ENCODE results near the gene SETBP1. TPM values are rescaled to one million over a fixed set of nuclear protein-coding genes. Genes with fewer than 3 reads are reported as not detected.

The SETBP1 gene
- total RNA-seq, 1 experiment from 2014 or later = 4.0 TPM

DNA sequence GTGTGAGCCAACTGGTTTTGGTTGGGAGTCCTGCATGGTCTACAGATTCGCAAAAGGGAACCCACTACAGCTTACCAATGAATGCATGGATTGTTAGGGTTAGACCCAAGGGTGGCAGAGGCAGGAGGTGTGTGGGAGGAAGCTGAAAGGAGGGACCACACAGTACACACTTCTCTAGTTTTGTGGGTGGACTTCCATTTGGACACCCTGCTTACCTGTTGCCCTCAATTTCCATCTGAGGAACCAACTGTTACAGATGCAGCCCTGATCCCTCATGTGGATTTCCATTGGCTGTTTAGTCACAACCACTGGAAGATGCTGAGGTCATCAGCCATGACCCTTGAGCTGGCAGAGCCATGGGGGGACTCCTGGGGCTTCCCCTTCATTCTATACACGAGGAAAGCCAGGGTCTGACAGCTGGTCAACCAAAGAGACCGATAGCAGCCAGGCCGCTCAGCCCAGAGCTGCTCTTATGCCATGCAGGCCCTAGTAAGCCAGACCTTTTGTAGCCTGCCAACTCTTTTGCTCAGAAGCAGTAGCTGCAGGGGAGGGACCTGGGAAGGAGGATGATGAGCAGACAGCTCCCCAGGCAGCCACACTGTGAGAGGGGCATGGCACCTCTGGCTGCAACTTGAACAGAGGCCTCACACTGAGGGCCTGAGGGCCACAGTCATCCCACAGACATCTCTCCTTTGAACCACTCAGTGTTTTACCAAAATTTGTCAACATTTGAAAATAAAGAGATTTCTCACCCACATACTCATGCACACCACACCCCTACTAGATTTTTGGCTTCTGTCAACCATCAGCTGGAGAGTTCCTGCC is 162.1 kb downstream of the SETBP1 start:
- DNase-seq = no peak
- H3K4me1 Mint-ChIP-seq (ENCODE audit: low read depth, unreplicated experiment) = peaks cover 14% of the 10 kb centered on the region
- no peaks in the 10 kb centered on the region for H3K9me3 Mint-ChIP-seq (ENCODE audit: unreplicated experiment)
- no peaks in the 10 kb centered on the region for H3K36me3 Mint-ChIP-seq (ENCODE audit: insufficient read depth, unreplicated experiment)
- CTCF ChIA-PET = no interaction called here
- H3K4me1 ChIP-seq = no peaks in the 10 kb centered on the region
- POLR2A ChIA-PET = no interaction called here
- intact Hi-C loops (cut with micrococcal nuclease; ENCODE audit: unreplicated experiment) = no loop called here
- H3K27me3 ChIP-seq (replicated peaks; ENCODE audit: control insufficient read depth, insufficient read depth, low read length) = no peaks in the 10 kb centered on the region
- TF ChIP-seq, protein P1, sequence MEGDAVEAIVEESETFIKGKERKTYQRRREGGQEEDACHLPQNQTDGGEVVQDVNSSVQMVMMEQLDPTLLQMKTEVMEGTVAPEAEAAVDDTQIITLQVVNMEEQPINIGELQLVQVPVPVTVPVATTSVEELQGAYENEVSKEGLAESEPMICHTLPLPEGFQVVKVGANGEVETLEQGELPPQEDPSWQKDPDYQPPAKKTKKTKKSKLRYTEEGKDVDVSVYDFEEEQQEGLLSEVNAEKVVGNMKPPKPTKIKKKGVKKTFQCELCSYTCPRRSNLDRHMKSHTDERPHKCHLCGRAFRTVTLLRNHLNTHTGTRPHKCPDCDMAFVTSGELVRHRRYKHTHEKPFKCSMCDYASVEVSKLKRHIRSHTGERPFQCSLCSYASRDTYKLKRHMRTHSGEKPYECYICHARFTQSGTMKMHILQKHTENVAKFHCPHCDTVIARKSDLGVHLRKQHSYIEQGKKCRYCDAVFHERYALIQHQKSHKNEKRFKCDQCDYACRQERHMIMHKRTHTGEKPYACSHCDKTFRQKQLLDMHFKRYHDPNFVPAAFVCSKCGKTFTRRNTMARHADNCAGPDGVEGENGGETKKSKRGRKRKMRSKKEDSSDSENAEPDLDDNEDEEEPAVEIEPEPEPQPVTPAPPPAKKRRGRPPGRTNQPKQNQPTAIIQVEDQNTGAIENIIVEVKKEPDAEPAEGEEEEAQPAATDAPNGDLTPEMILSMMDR (IDR thresholded peaks at IDR 0.05; ENCODE audit: insufficient read depth in 1 of 2, low read depth in 1 of 2, low read length in 1 of 2, severe bottlenecking in 1 of 2, unreplicated experiment in 1 of 2) = no peak
- no peak overlapping the region for H3K27ac Mint-ChIP-seq (ENCODE audit: unreplicated experiment)
- H3K4me3 Mint-ChIP-seq (ENCODE audit: unreplicated experiment) = no peak overlapping the region
- no TSS peak for BruUV-seq (replicated peaks)
- H3K27me3 Mint-ChIP-seq (ENCODE audit: insufficient read depth, unreplicated experiment) = no peaks in the 10 kb centered on the region
- H3K36me3 ChIP-seq (ENCODE audit: control insufficient read depth, insufficient read depth, low read length) = no peaks in the 10 kb centered on the region
- no peaks in the 10 kb centered on the region for H3K9me3 ChIP-seq
- no peak overlapping the region for H3K4me3 ChIP-seq (ENCODE audit: low read depth, low read length)

DNA sequence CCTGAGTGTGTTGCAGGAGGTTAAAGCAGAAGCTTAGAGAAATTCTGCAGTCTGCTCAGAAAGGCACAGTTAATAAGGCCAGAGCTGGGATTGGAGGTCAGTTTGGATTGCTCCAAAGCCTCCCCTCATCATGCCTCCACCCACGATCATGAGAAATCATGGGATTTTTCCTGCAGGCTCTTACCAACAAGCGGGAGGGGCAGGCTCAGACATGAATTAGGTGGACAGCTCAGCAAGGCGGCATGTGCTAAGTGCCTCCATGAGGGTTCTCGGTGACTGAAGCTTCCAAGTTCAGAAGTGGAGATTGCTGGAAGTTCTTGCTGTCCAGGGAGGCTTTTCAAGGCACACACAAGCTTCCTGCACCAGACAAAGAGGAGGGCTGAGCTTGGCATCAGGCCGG is 163.8 kb downstream of the SETBP1 start:
- ChIA-PET CTCF (no interaction called here), POLR2A (no interaction called here)
- no peak overlapping the region for H3K4me3 Mint-ChIP-seq (ENCODE audit: unreplicated experiment)
- no peaks in the 10 kb centered on the region for H3K9me3 ChIP-seq
- H3K27me3 Mint-ChIP-seq (ENCODE audit: insufficient read depth, unreplicated experiment) = no peaks in the 10 kb centered on the region
- DNase-seq = no peak
- no peak overlapping the region for H3K4me3 ChIP-seq (ENCODE audit: low read depth, low read length)
- no peaks in the 10 kb centered on the region for H3K4me1 ChIP-seq
- no peaks in the 10 kb centered on the region for H3K36me3 Mint-ChIP-seq (ENCODE audit: insufficient read depth, unreplicated experiment)
- H3K27me3 ChIP-seq (replicated peaks; ENCODE audit: control insufficient read depth, insufficient read depth, low read length) = no peaks in the 10 kb centered on the region
- peaks cover 8% of the 10 kb centered on the region for H3K4me1 Mint-ChIP-seq (ENCODE audit: low read depth, unreplicated experiment)
- intact Hi-C loops (cut with micrococcal nuclease; ENCODE audit: unreplicated experiment) = no loop called here
- no peak overlapping the region for H3K27ac Mint-ChIP-seq (ENCODE audit: unreplicated experiment)
- H3K9me3 Mint-ChIP-seq (ENCODE audit: unreplicated experiment) = no peaks in the 10 kb centered on the region
- no TSS peak for BruUV-seq (replicated peaks)
- TF ChIP-seq, protein P1 (IDR thresholded peaks at IDR 0.05; ENCODE audit: insufficient read depth in 1 of 2, low read depth in 1 of 2, low read length in 1 of 2, severe bottlenecking in 1 of 2, unreplicated experiment in 1 of 2) = no peak
- H3K36me3 ChIP-seq (ENCODE audit: control insufficient read depth, insufficient read depth, low read length) = no peaks in the 10 kb centered on the region

DNA sequence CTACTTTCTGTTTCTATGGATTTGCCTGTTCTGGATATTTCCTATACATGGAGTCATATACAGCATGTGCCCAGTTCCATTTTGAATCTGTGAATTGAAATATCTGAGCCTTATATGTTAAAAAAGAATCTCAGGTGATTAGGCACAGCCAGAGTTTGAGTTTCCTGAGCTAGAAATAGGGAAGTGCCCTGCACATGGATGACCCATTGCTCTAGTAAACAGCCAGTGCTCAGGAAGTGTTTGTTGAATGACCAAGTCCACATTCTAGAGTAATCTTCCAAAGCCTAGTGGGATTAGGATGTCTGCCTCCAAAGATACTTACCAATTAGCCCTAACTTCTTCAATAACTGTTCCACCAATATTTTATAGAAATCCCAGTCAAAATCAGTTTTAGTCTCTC is 165.8 kb downstream of the SETBP1 start:
- no TSS peak for BruUV-seq (replicated peaks)
- Histone ChIP-seq H3K36me3 (ENCODE audit: control insufficient read depth, insufficient read depth, low read length) (no peaks in the 10 kb centered on the region), H3K4me1 (no peaks in the 10 kb centered on the region), H3K4me3 (ENCODE audit: low read depth, low read length) (no peak overlapping the region), H3K9me3 (no peaks in the 10 kb centered on the region), H3K27me3 (replicated peaks; ENCODE audit: control insufficient read depth, insufficient read depth, low read length) (no peaks in the 10 kb centered on the region)
- Mint-ChIP-seq H3K36me3 (ENCODE audit: insufficient read depth, unreplicated experiment) (no peaks in the 10 kb centered on the region), H3K4me3 (ENCODE audit: unreplicated experiment) (no peak overlapping the region), H3K4me1 (ENCODE audit: low read depth, unreplicated experiment) (peaks cover 5% of the 10 kb centered on the region), H3K9me3 (ENCODE audit: unreplicated experiment) (no peaks in the 10 kb centered on the region), H3K27ac (ENCODE audit: unreplicated experiment) (no peak overlapping the region), H3K27me3 (ENCODE audit: insufficient read depth, unreplicated experiment) (no peaks in the 10 kb centered on the region)
- CTCF ChIA-PET = no interaction called here
- intact Hi-C loops (cut with micrococcal nuclease; ENCODE audit: unreplicated experiment) = no loop called here
- no peak for DNase-seq
- TF ChIP-seq, protein P1 (IDR thresholded peaks at IDR 0.05; ENCODE audit: insufficient read depth in 1 of 2, low read depth in 1 of 2, low read length in 1 of 2, severe bottlenecking in 1 of 2, unreplicated experiment in 1 of 2) = no peak
- POLR2A ChIA-PET = no interaction called here
